ENCODE measurements around the gene COASY.

- TF ChIP-seq GATA3 (IDR thresholded peaks at IDR 0.05; ENCODE audit: low read depth, low read length) (no peak), GATA2 (IDR thresholded peaks at IDR 0.05; ENCODE audit: low read depth, low read length) (no peak)
These were observed 6.6 kb downstream of the COASY start for GRCh38 chr17:42568341-42569111.
